HepG2 (cell line): ENCODE measurements around the gene CDK5RAP1. TPM values are rescaled to one million over a fixed set of nuclear protein-coding genes. Genes with fewer than 3 reads are reported as not detected.
A peak's percentile ranks its signal among the peaks of the same experiment; 100 is the strongest.

ENCODE experiments used
- AGO1 ChIP-seq: fragments of 200-400 bp; formaldehyde crosslinking; IDR thresholded peaks from 2 replicates; pipeline ENCODE4 v1.6.1; 2017; ENCODE audit warnings: mild to moderate bottlenecking, low read depth, low read length, moderate library complexity; ENCODE audit not compliant: poor library complexity, severe bottlenecking
- AGO2 ChIP-seq: fragments of 200-400 bp; formaldehyde crosslinking; optimal IDR thresholded peaks from 2 replicates; pipeline ENCODE3; 2017; ENCODE audit warnings: mild to moderate bottlenecking, low read depth, low read length, moderate library complexity
- ARID2 ChIP-seq: sonication (generic); formaldehyde crosslinking; IDR thresholded peaks from 2 replicates; pipeline ENCODE4 v1.8.1; 2022; ENCODE audit warnings: mild to moderate bottlenecking, missing genetic modification reagents, borderline replicate concordance
- CENPX ChIP-seq: sonication (generic); formaldehyde crosslinking; IDR thresholded peaks from 2 replicates; pipeline ENCODE4 v1.9.0; 2021; ENCODE audit warnings: mild to moderate bottlenecking, missing genetic modification reagents, moderate library complexity
- EP300 ChIP-seq, 3 experiments: sonication (generic) in 1 of 3; formaldehyde crosslinking in 1 of 3; IDR thresholded peaks; 2 replicates each; pipeline versions ENCODE4 v1.5.1 to v1.6.1; 2011 to 2020; ENCODE audit warnings: low read depth in 2 of 3, low read length in 2 of 3, borderline replicate concordance in 1 of 3, improper control_type of control experiment in 1 of 3, mild to moderate bottlenecking in 1 of 3, missing genetic modification reagents in 1 of 3, moderate library complexity in 1 of 3
- ETS1 ChIP-seq: sonication (generic); formaldehyde crosslinking; IDR thresholded peaks from 2 replicates; pipeline ENCODE4 v1.4.0; 2020; ENCODE audit warnings: missing genetic modification reagents
- GTF2F1 ChIP-seq: fragments of 150-350 bp; IDR thresholded peaks from 2 replicates; pipeline ENCODE4 v1.6.1; 2014; ENCODE audit warnings: low read length
- MYNN ChIP-seq: sonication (generic); formaldehyde crosslinking; IDR thresholded peaks from 2 replicates; pipeline ENCODE4 v1.4.0; 2020; ENCODE audit warnings: mild to moderate bottlenecking, low read depth, missing genetic modification reagents
- NPAS2 ChIP-seq: sonication (generic); formaldehyde crosslinking; IDR thresholded peaks from 2 replicates; pipeline ENCODE4 v1.8.0; 2022; ENCODE audit warnings: mild to moderate bottlenecking, missing genetic modification reagents, borderline replicate concordance
- PAF1 ChIP-seq: IDR thresholded peaks from 2 replicates; pipeline ENCODE4 v1.6.1; 2016; ENCODE audit warnings: missing genetic modification reagents, missing compliant biosample characterization
- RFX1 ChIP-seq: fragments of 450-650 bp; IDR thresholded peaks from 2 replicates; pipeline ENCODE4 v1.6.1; 2017
- SMYD3 ChIP-seq: sonication (generic); formaldehyde crosslinking; IDR thresholded peaks from 2 replicates; pipeline ENCODE4 v1.8.1; 2023; ENCODE audit warnings: mild to moderate bottlenecking, missing genetic modification reagents
- ZEB1 ChIP-seq: IDR thresholded peaks from 2 replicates; pipeline ENCODE4 v1.6.1; 2012; ENCODE audit warnings: mild to moderate bottlenecking, low read depth, inconsistent platforms; ENCODE audit not compliant: insufficient replicate concordance
- ZNF3 ChIP-seq: IDR thresholded peaks from 2 replicates; pipeline ENCODE4 v1.7.0; 2017; ENCODE audit warnings: inconsistent platforms
- ZNF354B ChIP-seq: sonication (generic); formaldehyde crosslinking; IDR thresholded peaks from 2 replicates; pipeline ENCODE4 v1.8.0; 2022; ENCODE audit warnings: mild to moderate bottlenecking, missing genetic modification reagents
- ZNF430 ChIP-seq: sonication (generic); formaldehyde crosslinking; IDR thresholded peaks from 2 replicates; pipeline ENCODE4 v1.9.0; 2021; ENCODE audit warnings: mild to moderate bottlenecking, missing genetic modification reagents
- ZNF709 ChIP-seq: sonication (generic); formaldehyde crosslinking; IDR thresholded peaks from 2 replicates; pipeline ENCODE4 v1.5.0; 2020; ENCODE audit warnings: mild to moderate bottlenecking, missing genetic modification reagents
- ZNF772 ChIP-seq: sonication (generic); formaldehyde crosslinking; IDR thresholded peaks from 2 replicates; pipeline ENCODE4 v1.5.0; 2020; ENCODE audit warnings: mild to moderate bottlenecking, missing genetic modification reagents
- ZNF777 ChIP-seq: sonication (generic); formaldehyde crosslinking; IDR thresholded peaks from 2 replicates; pipeline ENCODE4 v1.4.0; 2020; ENCODE audit warnings: missing genetic modification reagents
- polyA plus RNA-seq, 8 experiments: library from polyadenylated mRNA; depleted of rRNA in 3 of 8; stranded (reverse) in 7 of 8; unstranded in 1 of 8; fragments of >200 nt; fragmentation: Illumina TruSeq in 4 of 8; extraction: Trizol in 4 of 8; gene quantifications; 2 replicates each; pipeline versions ENCODE4 v1.2.1 to v1.2.3, GENCODE V29; 2011 to 2016; ENCODE audit warnings: low read depth in 4 of 8, missing spikeins in 1 of 8, mixed read lengths in 1 of 8; ENCODE audit not compliant: insufficient read depth in 1 of 8
- total RNA-seq, 5 experiments: library from RNA; depleted of rRNA; stranded (reverse); fragments of >200 nt; fragmentation: Illumina TruSeq; extraction: Trizol; gene quantifications; 2 replicates each; pipeline ENCODE4 v1.2.3, GENCODE V29; 2016; ENCODE audit warnings: low read depth in 1 of 5
- TF ChIP-seq, protein P1 (sequence below): sonication (generic); formaldehyde crosslinking; IDR thresholded peaks from 2 replicates; pipeline ENCODE4 v1.4.0; 2020; ENCODE audit warnings: missing genetic modification reagents
- TF ChIP-seq, protein P2 (sequence below): sonication (generic); formaldehyde crosslinking; IDR thresholded peaks from 2 replicates; pipeline ENCODE4 v1.5.0; 2020; ENCODE audit warnings: mild to moderate bottlenecking, missing genetic modification reagents

The CDK5RAP1 gene
- total and polyA plus RNA-seq, 2 of the 13 experiments (the other 11 are each of a cell fraction or from before 2014, with no cell fraction given): 53.6 to 98.2 TPM

GRCh38 chr20:33443512-33444239 lies 42.4 kb upstream of the CDK5RAP1 start, which contains the start of gene SNTA1 (continued):
- TF ChIP-seq, protein P1, sequence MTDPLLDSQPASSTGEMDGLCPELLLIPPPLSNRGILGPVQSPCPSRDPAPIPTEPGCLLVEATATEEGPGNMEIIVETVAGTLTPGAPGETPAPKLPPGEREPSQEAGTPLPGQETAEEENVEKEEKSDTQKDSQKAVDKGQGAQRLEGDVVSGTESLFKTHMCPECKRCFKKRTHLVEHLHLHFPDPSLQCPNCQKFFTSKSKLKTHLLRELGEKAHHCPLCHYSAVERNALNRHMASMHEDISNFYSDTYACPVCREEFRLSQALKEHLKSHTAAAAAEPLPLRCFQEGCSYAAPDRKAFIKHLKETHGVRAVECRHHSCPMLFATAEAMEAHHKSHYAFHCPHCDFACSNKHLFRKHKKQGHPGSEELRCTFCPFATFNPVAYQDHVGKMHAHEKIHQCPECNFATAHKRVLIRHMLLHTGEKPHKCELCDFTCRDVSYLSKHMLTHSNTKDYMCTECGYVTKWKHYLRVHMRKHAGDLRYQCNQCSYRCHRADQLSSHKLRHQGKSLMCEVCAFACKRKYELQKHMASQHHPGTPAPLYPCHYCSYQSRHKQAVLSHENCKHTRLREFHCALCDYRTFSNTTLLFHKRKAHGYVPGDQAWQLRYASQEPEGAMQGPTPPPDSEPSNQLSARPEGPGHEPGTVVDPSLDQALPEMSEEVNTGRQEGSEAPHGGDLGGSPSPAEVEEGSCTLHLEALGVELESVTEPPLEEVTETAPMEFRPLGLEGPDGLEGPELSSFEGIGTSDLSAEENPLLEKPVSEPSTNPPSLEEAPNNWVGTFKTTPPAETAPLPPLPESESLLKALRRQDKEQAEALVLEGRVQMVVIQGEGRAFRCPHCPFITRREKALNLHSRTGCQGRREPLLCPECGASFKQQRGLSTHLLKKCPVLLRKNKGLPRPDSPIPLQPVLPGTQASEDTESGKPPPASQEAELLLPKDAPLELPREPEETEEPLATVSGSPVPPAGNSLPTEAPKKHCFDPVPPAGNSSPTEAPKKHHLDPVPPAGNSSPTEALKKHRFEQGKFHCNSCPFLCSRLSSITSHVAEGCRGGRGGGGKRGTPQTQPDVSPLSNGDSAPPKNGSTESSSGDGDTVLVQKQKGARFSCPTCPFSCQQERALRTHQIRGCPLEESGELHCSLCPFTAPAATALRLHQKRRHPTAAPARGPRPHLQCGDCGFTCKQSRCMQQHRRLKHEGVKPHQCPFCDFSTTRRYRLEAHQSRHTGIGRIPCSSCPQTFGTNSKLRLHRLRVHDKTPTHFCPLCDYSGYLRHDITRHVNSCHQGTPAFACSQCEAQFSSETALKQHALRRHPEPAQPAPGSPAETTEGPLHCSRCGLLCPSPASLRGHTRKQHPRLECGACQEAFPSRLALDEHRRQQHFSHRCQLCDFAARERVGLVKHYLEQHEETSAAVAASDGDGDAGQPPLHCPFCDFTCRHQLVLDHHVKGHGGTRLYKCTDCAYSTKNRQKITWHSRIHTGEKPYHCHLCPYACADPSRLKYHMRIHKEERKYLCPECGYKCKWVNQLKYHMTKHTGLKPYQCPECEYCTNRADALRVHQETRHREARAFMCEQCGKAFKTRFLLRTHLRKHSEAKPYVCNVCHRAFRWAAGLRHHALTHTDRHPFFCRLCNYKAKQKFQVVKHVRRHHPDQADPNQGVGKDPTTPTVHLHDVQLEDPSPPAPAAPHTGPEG (CRISPR knock-in tag): no peak
- TF ChIP-seq ZNF354B (peak; percentile 83; the same call in 1 of the 2 replicates), NPAS2 (CRISPR knock-in tag) (no peak), CENPX (CRISPR knock-in tag) (no peak), ZNF709 (CRISPR knock-in tag) (no peak), RFX1 (no peak), ZNF430 (CRISPR knock-in tag) (no peak), SMYD3 (CRISPR knock-in tag) (0 out of 2 replicates have a peak, but pooled peaks have one; percentile 43), PAF1 (no peak), EP300 (IDR thresholded peaks at IDR 0.05; ENCODE audit: low read depth in 2 of 2, low read length in 2 of 2) (0 out of 4 replicates have a peak, but pooled peaks of 1 of the 2 experiments have one; percentile 7), EP300 (CRISPR knock-in tag; IDR thresholded peaks at IDR 0.05; ENCODE audit: borderline replicate concordance) (no peak), MYNN (CRISPR knock-in tag) (no peak), ETS1 (CRISPR knock-in tag) (no peak), ZNF777 (CRISPR knock-in tag) (peak; percentile 77), ZNF3 (CRISPR knock-in tag) (no peak), ZEB1 (no peak), ZNF772 (CRISPR knock-in tag) (no peak), AGO1 (no peak), AGO2 (peak; percentile 4), ARID2 (CRISPR knock-in tag) (no peak), GTF2F1 (no peak)
- TF ChIP-seq, protein P2, sequence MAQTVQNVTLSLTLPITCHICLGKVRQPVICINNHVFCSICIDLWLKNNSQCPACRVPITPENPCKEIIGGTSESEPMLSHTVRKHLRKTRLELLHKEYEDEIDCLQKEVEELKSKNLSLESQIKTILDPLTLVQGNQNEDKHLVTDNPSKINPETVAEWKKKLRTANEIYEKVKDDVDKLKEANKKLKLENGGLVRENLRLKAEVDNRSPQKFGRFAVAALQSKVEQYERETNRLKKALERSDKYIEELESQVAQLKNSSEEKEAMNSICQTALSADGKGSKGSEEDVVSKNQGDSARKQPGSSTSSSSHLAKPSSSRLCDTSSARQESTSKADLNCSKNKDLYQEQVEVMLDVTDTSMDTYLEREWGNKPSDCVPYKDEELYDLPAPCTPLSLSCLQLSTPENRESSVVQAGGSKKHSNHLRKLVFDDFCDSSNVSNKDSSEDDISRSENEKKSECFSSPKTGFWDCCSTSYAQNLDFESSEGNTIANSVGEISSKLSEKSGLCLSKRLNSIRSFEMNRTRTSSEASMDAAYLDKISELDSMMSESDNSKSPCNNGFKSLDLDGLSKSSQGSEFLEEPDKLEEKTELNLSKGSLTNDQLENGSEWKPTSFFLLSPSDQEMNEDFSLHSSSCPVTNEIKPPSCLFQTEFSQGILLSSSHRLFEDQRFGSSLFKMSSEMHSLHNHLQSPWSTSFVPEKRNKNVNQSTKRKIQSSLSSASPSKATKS (CRISPR knock-in tag): no peak
